Inflammatory macrophage treated with lipopolysaccharide for 4 hours (primary cell): Measurements from ENCODE around the gene UNG.

Source experiments
- DNase-seq: peaks from one replicate; pipeline ENCODE4 v3.0.0-alpha.2; 2020

UNG gene

GRCh38 chr12:109124878-109125648, 27.7 kb downstream of the UNG start:
- no peak for DNase-seq

GRCh38 chr12:109125791-109126190, 28.4 kb downstream of the UNG start:
- no peak for DNase-seq

GRCh38 chr12:109126784-109127183, 29.4 kb downstream of the UNG start:
- no peak for DNase-seq

- DNase-seq = no peak
Observed at GRCh38 chr12:109127533-109128242, 30.3 kb downstream of the UNG start.

GRCh38 chr12:109130297-109131153, 33.1 kb downstream of the UNG start:
- no peak for DNase-seq

- DNase-seq = no peak
Observed at GRCh38 chr12:109131154-109132050, 34.0 kb downstream of the UNG start.

- peak; percentile 25 for DNase-seq
Observed at GRCh38 chr12:109134186-109134917, 37.0 kb downstream of the UNG start.

GRCh38 chr12:109137055-109137454, 39.7 kb downstream of the UNG start:
- peak; percentile 39 for DNase-seq

GRCh38 chr12:109139360-109139759, 42.0 kb downstream of the UNG start:
- no peak for DNase-seq

- no peak for DNase-seq
Observed at GRCh38 chr12:109139791-109140190, 42.4 kb downstream of the UNG start.

GRCh38 chr12:109140560-109140959, 43.2 kb downstream of the UNG start:
- DNase-seq = no peak

- no peak for DNase-seq
Observed at GRCh38 chr12:109144224-109144623, 46.8 kb downstream of the UNG start.

- DNase-seq = peak; percentile 39
Observed at GRCh38 chr12:109147126-109147525, 49.7 kb downstream of the UNG start.

GRCh38 chr12:109147954-109148353, 50.6 kb downstream of the UNG start:
- no peak for DNase-seq

GRCh38 chr12:109150124-109150640, 52.8 kb downstream of the UNG start:
- DNase-seq = no peak

GRCh38 chr12:109151457-109151856, 54.1 kb downstream of the UNG start:
- no peak for DNase-seq

- no peak for DNase-seq
Observed at GRCh38 chr12:109153821-109154441, 56.5 kb downstream of the UNG start.

GRCh38 chr12:109154451-109155438, 57.3 kb downstream of the UNG start:
- DNase-seq = peak; percentile 79

GRCh38 chr12:109156036-109156435, 58.6 kb downstream of the UNG start:
- no peak for DNase-seq

- DNase-seq = no peak
Observed at GRCh38 chr12:109156586-109156985, 59.2 kb downstream of the UNG start.
